HepG2 (cell line): ENCODE data around the gene DAZAP1. TPM values are rescaled to one million over a fixed set of nuclear protein-coding genes. Genes with fewer than 3 reads are reported as not detected.

Source experiments
- CENPBD1 ChIP-seq: sonication (generic); formaldehyde crosslinking; IDR thresholded peaks from 2 replicates; pipeline ENCODE4 v1.8.0; 2022; ENCODE audit warnings: missing genetic modification reagents, low read depth, mild to moderate bottlenecking, borderline replicate concordance
- DR1 ChIP-seq: sonication (generic); formaldehyde crosslinking; IDR thresholded peaks from 2 replicates; pipeline ENCODE4 v1.8.0; 2021; ENCODE audit warnings: mild to moderate bottlenecking, missing genetic modification reagents, inconsistent platforms
- ELF1 ChIP-seq: sonication (generic); formaldehyde crosslinking; IDR thresholded peaks from 2 replicates; pipeline ENCODE4 v1.4.0; 2020; ENCODE audit warnings: missing genetic modification reagents
- GATAD1 ChIP-seq: IDR thresholded peaks from 2 replicates; pipeline ENCODE4 v1.6.1; 2016; ENCODE audit warnings: missing genetic modification reagents, missing compliant biosample characterization
- HNRNPH1 ChIP-seq: fragments of 200-400 bp; formaldehyde crosslinking; optimal IDR thresholded peaks from 2 replicates; pipeline ENCODE3; 2017; ENCODE audit warnings: mild to moderate bottlenecking, low read depth, low read length
- JUNB ChIP-seq: sonication (generic); formaldehyde crosslinking; IDR thresholded peaks from 2 replicates; pipeline ENCODE4 v1.8.0; 2022; ENCODE audit warnings: missing genetic modification reagents, mild to moderate bottlenecking, borderline replicate concordance
- KDM5A ChIP-seq: fragments of 200-600 bp; sonication (generic); IDR thresholded peaks from 2 replicates; pipeline ENCODE4 v1.7.0; 2018; ENCODE audit warnings: antibody characterized with exemption, mild to moderate bottlenecking, low read length, borderline replicate concordance
- KLF11 ChIP-seq: IDR thresholded peaks from 2 replicates; pipeline ENCODE4 v1.6.1; 2016; ENCODE audit warnings: missing compliant biosample characterization
- MYNN ChIP-seq: sonication (generic); formaldehyde crosslinking; IDR thresholded peaks from 2 replicates; pipeline ENCODE4 v1.4.0; 2020; ENCODE audit warnings: mild to moderate bottlenecking, low read depth, missing genetic modification reagents
- REXO4 ChIP-seq: sonication (generic); formaldehyde crosslinking; IDR thresholded peaks from 2 replicates; pipeline ENCODE4 v1.8.0; 2022; ENCODE audit warnings: missing genetic modification reagents, mild to moderate bottlenecking, borderline replicate concordance
- SNAI1 ChIP-seq: sonication (generic); formaldehyde crosslinking; IDR thresholded peaks from 2 replicates; pipeline ENCODE4 v1.5.0; 2020; ENCODE audit warnings: mild to moderate bottlenecking, missing genetic modification reagents, borderline replicate concordance
- TBP ChIP-seq: sonication (generic); formaldehyde crosslinking; IDR thresholded peaks from 2 replicates; pipeline ENCODE4 v1.5.0; 2020; ENCODE audit warnings: missing genetic modification reagents
- TOE1 ChIP-seq: sonication (generic); formaldehyde crosslinking; IDR thresholded peaks from 2 replicates; pipeline ENCODE4 v1.4.0; 2020; ENCODE audit warnings: mild to moderate bottlenecking, missing genetic modification reagents
- ZBTB20 ChIP-seq: sonication (generic); formaldehyde crosslinking; IDR thresholded peaks from 2 replicates; pipeline ENCODE4 v1.8.1; 2023; ENCODE audit warnings: missing genetic modification reagents, low read depth, mild to moderate bottlenecking, borderline replicate concordance
- ZBTB38 ChIP-seq: sonication (generic); formaldehyde crosslinking; IDR thresholded peaks from 2 replicates; pipeline ENCODE4 v1.5.1; 2020; ENCODE audit warnings: mild to moderate bottlenecking, missing genetic modification reagents
- ZBTB4 ChIP-seq: sonication (generic); formaldehyde crosslinking; IDR thresholded peaks from 2 replicates; pipeline ENCODE4 v1.4.0; 2020; ENCODE audit warnings: missing genetic modification reagents, mild to moderate bottlenecking, borderline replicate concordance
- ZFY ChIP-seq: sonication (generic); formaldehyde crosslinking; IDR thresholded peaks from 2 replicates; pipeline ENCODE4 v1.4.0; 2020; ENCODE audit warnings: missing genetic modification reagents
- ZNF225 ChIP-seq: sonication (generic); formaldehyde crosslinking; IDR thresholded peaks from 2 replicates; pipeline ENCODE4 v1.4.0; 2020; ENCODE audit warnings: mild to moderate bottlenecking, missing genetic modification reagents
- ZNF367 ChIP-seq: sonication (generic); formaldehyde crosslinking; IDR thresholded peaks from 2 replicates; pipeline ENCODE4 v1.4.0; 2020; ENCODE audit warnings: missing genetic modification reagents, borderline replicate concordance
- ZNF564 ChIP-seq: sonication (generic); formaldehyde crosslinking; IDR thresholded peaks from 2 replicates; pipeline ENCODE4 v1.8.1; 2023; ENCODE audit warnings: mild to moderate bottlenecking, missing genetic modification reagents
- ZNF574 ChIP-seq: sonication (generic); formaldehyde crosslinking; IDR thresholded peaks from 2 replicates; pipeline ENCODE4 v1.4.0; 2020; ENCODE audit warnings: missing genetic modification reagents
- ZNF598 ChIP-seq: sonication (generic); formaldehyde crosslinking; IDR thresholded peaks from 2 replicates; pipeline ENCODE4 v1.5.1; 2020; ENCODE audit warnings: mild to moderate bottlenecking, missing genetic modification reagents, borderline replicate concordance
- ZNF607 ChIP-seq: sonication (generic); formaldehyde crosslinking; IDR thresholded peaks from 2 replicates; pipeline ENCODE4 v1.5.1; 2020; ENCODE audit warnings: missing genetic modification reagents, mild to moderate bottlenecking, borderline replicate concordance
- ZSCAN20 ChIP-seq: sonication (generic); formaldehyde crosslinking; IDR thresholded peaks from 2 replicates; pipeline ENCODE4 v1.4.0; 2020; ENCODE audit warnings: missing genetic modification reagents, mild to moderate bottlenecking, borderline replicate concordance
- polyA plus RNA-seq, 8 experiments: library from polyadenylated mRNA; depleted of rRNA in 3 of 8; stranded (reverse) in 7 of 8; unstranded in 1 of 8; fragments of >200 nt; fragmentation: Illumina TruSeq in 4 of 8; extraction: Trizol in 4 of 8; gene quantifications; 2 replicates each; pipeline versions ENCODE4 v1.2.1 to v1.2.3, GENCODE V29; 2011 to 2016; ENCODE audit warnings: low read depth in 4 of 8, missing spikeins in 1 of 8, mixed read lengths in 1 of 8; ENCODE audit not compliant: insufficient read depth in 1 of 8
- total RNA-seq, 5 experiments: library from RNA; depleted of rRNA; stranded (reverse); fragments of >200 nt; fragmentation: Illumina TruSeq; extraction: Trizol; gene quantifications; 2 replicates each; pipeline ENCODE4 v1.2.3, GENCODE V29; 2016; ENCODE audit warnings: low read depth in 1 of 5

Gene DAZAP1
- total and polyA plus RNA-seq, 2 of the 13 experiments (the other 11 are each of a cell fraction or from before 2014, with no cell fraction given): 63.3 to 79.2 TPM

- peak; percentile 81; the same call in 1 of the 2 replicates for TF ChIP-seq DR1 (CRISPR knock-in tag)
- TF ChIP-seq ZNF225: peak; percentile 82
- TF ChIP-seq ZNF564 (CRISPR knock-in tag): 0 out of 2 replicates have a peak, but pooled peaks have one; percentile 19
- peak; percentile 95 for TF ChIP-seq ZNF574
- TF ChIP-seq KLF11 (CRISPR knock-in tag): 0 out of 2 replicates have a peak, but pooled peaks have one; percentile 74
- peak; percentile 79 for TF ChIP-seq ZSCAN20 (CRISPR knock-in tag)
- peak; percentile 95 for TF ChIP-seq ZNF607 (CRISPR knock-in tag)
- peak; percentile 97 for TF ChIP-seq ZNF598 (CRISPR knock-in tag)
- peak; percentile 92 for TF ChIP-seq TBP
- TF ChIP-seq ELF1 (CRISPR knock-in tag): peak; percentile 88
- TF ChIP-seq ZNF367 (CRISPR knock-in tag): 0 out of 2 replicates have a peak, but pooled peaks have one; percentile 42
- TF ChIP-seq ZBTB4 (CRISPR knock-in tag): peak; percentile 94; the same call in 1 of the 2 replicates
- peak; percentile 99 for TF ChIP-seq KDM5A
- TF ChIP-seq TOE1 (CRISPR knock-in tag): peak; percentile 95
- no peak for TF ChIP-seq CENPBD1
- TF ChIP-seq GATAD1: peak; percentile 98
- TF ChIP-seq ZBTB38 (CRISPR knock-in tag): peak; percentile 88
- peak; percentile 89 for TF ChIP-seq REXO4 (CRISPR knock-in tag)
- TF ChIP-seq JUNB (CRISPR knock-in tag): peak; percentile 41; the same call in 1 of the 2 replicates
- 0 out of 2 replicates have a peak, but pooled peaks have one; percentile 36 for TF ChIP-seq SNAI1 (CRISPR knock-in tag)
- peak; percentile 93 for TF ChIP-seq ZFY (CRISPR knock-in tag)
- peak; percentile 93 for TF ChIP-seq ZBTB20 (CRISPR knock-in tag)
- TF ChIP-seq MYNN (CRISPR knock-in tag): peak; percentile 90; the same call in 1 of the 2 replicates
- peak; percentile 59 for TF ChIP-seq HNRNPH1
Observed at GRCh38 chr19:1383312-1384084, 23.9 kb upstream of the DAZAP1 start, which contains the start of gene NDUFS7 (continued).
